Natural killer cell (primary cell): ENCODE data around the gene TCERG1L. TPM values are rescaled to one million over a fixed set of nuclear protein-coding genes. Genes with fewer than 3 reads are reported as not detected.

Experiments
- ATAC-seq, 3 donors: fragments of 150-1000 bp in 2 of 3; fragments of 200-7000 bp in 1 of 3; cut with Tn5 transposase; 1 replicate in 1 of 3; 2 replicates in 2 of 3; pipeline ENCODE4 v1.10.0; 2021; ENCODE audit warnings: mild to moderate bottlenecking in 2 of 3, moderate library complexity in 2 of 3
- DNase-seq, 2 donors: peaks; one replicate each; pipeline versions ENCODE4 v3.0.0 to v3.0.0-alpha.2; 2013 to 2021; ENCODE audit warnings: mixed read lengths in 1 of 2
- H3K27ac ChIP-seq: one replicate; pipeline ENCODE4 v1.5.1; 2013; ENCODE audit warnings: mild to moderate bottlenecking, low read length
- H3K27me3 ChIP-seq: one replicate; pipeline ENCODE4 v1.6.1; 2013; ENCODE audit warnings: low read length; ENCODE audit not compliant: control insufficient read depth, insufficient read depth
- H3K36me3 ChIP-seq: one replicate; pipeline ENCODE4 v1.6.1; 2013; ENCODE audit warnings: low read length; ENCODE audit not compliant: control insufficient read depth, insufficient read depth
- H3K4me1 ChIP-seq: one replicate; pipeline ENCODE4 v1.6.1; 2013; ENCODE audit warnings: low read length; ENCODE audit not compliant: control insufficient read depth, insufficient read depth
- H3K4me3 ChIP-seq: one replicate; pipeline ENCODE4 v1.5.1; 2013; ENCODE audit warnings: low read length
- H3K9me3 ChIP-seq: one replicate; pipeline ENCODE4 v1.6.1; 2013; ENCODE audit warnings: low read length; ENCODE audit not compliant: control insufficient read depth, insufficient read depth
- H3K27ac Mint-ChIP-seq, 2 donors: one replicate each; pipeline ENCODE4 v1.8.0; 2022; ENCODE audit warnings: mild to moderate bottlenecking in 2 of 2, mixed read lengths in 2 of 2, moderate library complexity in 1 of 2
- H3K27me3 Mint-ChIP-seq, 2 donors: one replicate each; pipeline ENCODE4 v1.8.0; 2022; ENCODE audit warnings: low read depth in 2 of 2, mixed read lengths in 2 of 2
- H3K36me3 Mint-ChIP-seq: one replicate; pipeline ENCODE4 v1.8.0; 2022; ENCODE audit warnings: mixed read lengths
- H3K4me1 Mint-ChIP-seq, 2 donors: one replicate each; pipeline ENCODE4 v1.8.0; 2022; ENCODE audit warnings: mixed read lengths in 2 of 2
- H3K4me3 Mint-ChIP-seq: one replicate; pipeline ENCODE4 v1.8.0; 2022; ENCODE audit warnings: mild to moderate bottlenecking, moderate library complexity, mixed read lengths
- H3K9me3 Mint-ChIP-seq, 2 donors: one replicate each; pipeline ENCODE4 v1.8.0; 2022; ENCODE audit warnings: mixed read lengths in 2 of 2
- WGBS: methylation state at CpG from one replicate; pipeline ENCODE4 v1.1.7; 2013; ENCODE audit warnings: missing lambda C conversion rate; ENCODE audit not compliant: insufficient coverage; 5-methylcytosine and 5-hydroxymethylcytosine counted together
- intact Hi-C: fragments of 100-400 bp; cut with micrococcal nuclease; formaldehyde crosslinking; loops from one replicate; pipeline ENCODE4 v1.14.2; 2022
- total RNA-seq, 4 donors: library from RNA; stranded (reverse); fragments of 120-200 nt in 1 of 4; gene quantifications; one replicate each; pipeline versions ENCODE4 v1.2.3 to v1.2.4, GENCODE V29; 2013 to 2022
- TF ChIP-seq, protein P1 (sequence below): fragments of 200-600 bp; IDR thresholded peaks from one replicate; pipeline ENCODE4 v1.8.0; 2022; ENCODE audit warnings: antibody characterized with exemption

The TCERG1L gene
- total RNA-seq, 3 donors from 2014 or later (not counting 1 experiment from before 2014, with no cell fraction given): 0.48 TPM; not detected in 2

GRCh38 chr10:131092876-131093275 lies 218.6 kb downstream of the TCERG1L start:
- WGBS: 96% methylated on average over 21 of the region's 21 CpGs
- no peaks in the 10 kb centered on the region for H3K27me3 Mint-ChIP-seq
- H3K36me3 ChIP-seq: no peaks in the 10 kb centered on the region
- H3K27ac Mint-ChIP-seq: no peak overlapping the region
- ATAC-seq (no peak), DNase-seq (no peak)
- H3K9me3 Mint-ChIP-seq: no peaks in the 10 kb centered on the region
- no peaks in the 10 kb centered on the region for H3K4me1 ChIP-seq
- no peak overlapping the region for H3K27ac ChIP-seq
- H3K36me3 Mint-ChIP-seq: no peaks in the 10 kb centered on the region
- H3K27me3 ChIP-seq: no peaks in the 10 kb centered on the region
- no peaks in the 10 kb centered on the region for H3K4me1 Mint-ChIP-seq
- H3K4me3 ChIP-seq: no peak overlapping the region
- TF ChIP-seq, protein P1, sequence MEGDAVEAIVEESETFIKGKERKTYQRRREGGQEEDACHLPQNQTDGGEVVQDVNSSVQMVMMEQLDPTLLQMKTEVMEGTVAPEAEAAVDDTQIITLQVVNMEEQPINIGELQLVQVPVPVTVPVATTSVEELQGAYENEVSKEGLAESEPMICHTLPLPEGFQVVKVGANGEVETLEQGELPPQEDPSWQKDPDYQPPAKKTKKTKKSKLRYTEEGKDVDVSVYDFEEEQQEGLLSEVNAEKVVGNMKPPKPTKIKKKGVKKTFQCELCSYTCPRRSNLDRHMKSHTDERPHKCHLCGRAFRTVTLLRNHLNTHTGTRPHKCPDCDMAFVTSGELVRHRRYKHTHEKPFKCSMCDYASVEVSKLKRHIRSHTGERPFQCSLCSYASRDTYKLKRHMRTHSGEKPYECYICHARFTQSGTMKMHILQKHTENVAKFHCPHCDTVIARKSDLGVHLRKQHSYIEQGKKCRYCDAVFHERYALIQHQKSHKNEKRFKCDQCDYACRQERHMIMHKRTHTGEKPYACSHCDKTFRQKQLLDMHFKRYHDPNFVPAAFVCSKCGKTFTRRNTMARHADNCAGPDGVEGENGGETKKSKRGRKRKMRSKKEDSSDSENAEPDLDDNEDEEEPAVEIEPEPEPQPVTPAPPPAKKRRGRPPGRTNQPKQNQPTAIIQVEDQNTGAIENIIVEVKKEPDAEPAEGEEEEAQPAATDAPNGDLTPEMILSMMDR: no peak
- intact Hi-C loops: no loop called here
- H3K4me3 Mint-ChIP-seq: no peak overlapping the region
- no peaks in the 10 kb centered on the region for H3K9me3 ChIP-seq

- TF ChIP-seq, protein P1: no peak
- H3K27ac ChIP-seq: no peak overlapping the region
- no peak overlapping the region for H3K4me3 ChIP-seq
- H3K9me3 ChIP-seq: no peaks in the 10 kb centered on the region
- WGBS: 90% methylated on average over 11 of the region's 12 CpGs
- Mint-ChIP-seq H3K9me3 (no peaks in the 10 kb centered on the region), H3K4me3 (no peak overlapping the region), H3K4me1 (no peaks in the 10 kb centered on the region), H3K36me3 (no peaks in the 10 kb centered on the region), H3K27ac (no peak overlapping the region), H3K27me3 (no peaks in the 10 kb centered on the region)
- H3K36me3 ChIP-seq: no peaks in the 10 kb centered on the region
- ATAC-seq (no peak), DNase-seq (no peak)
- H3K27me3 ChIP-seq: no peaks in the 10 kb centered on the region
- no peaks in the 10 kb centered on the region for H3K4me1 ChIP-seq
- intact Hi-C loops: no loop called here
Observed at GRCh38 chr10:131092386-131092785, 219.1 kb downstream of the TCERG1L start.

DNA sequence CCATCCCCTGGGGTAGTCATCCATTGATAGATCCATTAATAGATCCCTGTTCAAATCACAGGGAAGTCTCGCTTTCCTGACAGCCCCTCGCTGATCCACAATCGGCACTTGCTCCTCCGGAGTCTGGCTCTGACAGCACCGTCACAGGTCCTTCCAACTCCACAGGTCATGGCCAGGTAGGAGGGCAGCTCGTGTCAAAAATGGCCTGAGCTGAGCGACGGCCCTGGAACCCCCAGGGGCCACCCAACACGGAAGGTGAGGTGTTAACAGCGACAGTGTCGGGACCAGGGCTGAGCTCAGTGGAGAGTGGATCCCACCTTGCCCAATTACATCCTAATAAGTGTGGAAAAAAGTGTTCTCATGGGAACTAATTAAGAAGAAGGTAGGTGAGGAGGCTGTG lies 219.8 kb downstream of the TCERG1L start:
- no peaks in the 10 kb centered on the region for H3K27me3 ChIP-seq
- H3K36me3 ChIP-seq: no peaks in the 10 kb centered on the region
- Mint-ChIP-seq H3K4me1 (no peaks in the 10 kb centered on the region), H3K27ac (no peak overlapping the region), H3K9me3 (no peaks in the 10 kb centered on the region), H3K36me3 (no peaks in the 10 kb centered on the region), H3K27me3 (no peaks in the 10 kb centered on the region), H3K4me3 (no peak overlapping the region)
- intact Hi-C loops: no loop called here
- H3K4me3 ChIP-seq: no peak overlapping the region
- 96% methylated on average over 11 of the region's 11 CpGs for WGBS
- no peaks in the 10 kb centered on the region for H3K9me3 ChIP-seq
- DNase-seq (no peak), ATAC-seq (no peak)
- TF ChIP-seq, protein P1: no peak
- no peaks in the 10 kb centered on the region for H3K4me1 ChIP-seq
- no peak overlapping the region for H3K27ac ChIP-seq
